IMR-90 (cell line): ENCODE results near the gene PLA2G2D. TPM values are rescaled to one million over a fixed set of nuclear protein-coding genes. Genes with fewer than 3 reads are reported as not detected.

ENCODE experiments used
- ATAC-seq: fragments of 200-7000 bp; cut with Tn5 transposase; 2 replicates; pipeline ENCODE4 v1.9.1; 2020; ENCODE audit warnings: low read depth, mild to moderate bottlenecking, moderate library complexity
- BruUV-seq: library from RNA; stranded (reverse); fragments of 400-500 nt; replicated peaks from 2 replicates; lab custom pipeline; 2021; lab: Mats Ljungman, UMichigan
- CTCF ChIA-PET: fragments of 300-600 bp; formaldehyde crosslinking; extraction: SDS; loops from one replicate; lab custom pipeline; 2021; ENCODE audit warnings: antibody characterized with exemption; lab: Yijun Ruan, JAX
- POLR2A ChIA-PET: fragments of 300-600 bp; sonication (Branson Sonifier 250); formaldehyde crosslinking; loops from one replicate; lab custom pipeline; 2022; ENCODE audit warnings: antibody characterized with exemption; ENCODE audit not compliant: unreplicated experiment; lab: Charles Lee
- DNase-seq: peaks from one replicate; pipeline ENCODE4 v3.0.0; 2013
- H2AFZ ChIP-seq: replicated peaks from 2 replicates; pipeline ENCODE3; 2013; ENCODE audit warnings: low read length, mild to moderate bottlenecking; ENCODE audit not compliant: poor library complexity
- H2AK5ac ChIP-seq: 2 replicates; pipeline ENCODE4 v1.6.1; 2013; ENCODE audit warnings: low read depth, low read length, inconsistent platforms
- H2AK9ac ChIP-seq: replicated peaks from 2 replicates; pipeline ENCODE3; 2013; ENCODE audit warnings: mild to moderate bottlenecking, low read depth, low read length, moderate library complexity; ENCODE audit not compliant: poor library complexity
- H2BK120ac ChIP-seq: 2 replicates; pipeline ENCODE4 v1.6.1; 2013; ENCODE audit warnings: low read depth, low read length, inconsistent platforms
- H2BK15ac ChIP-seq: 3 replicates; pipeline ENCODE4 v1.6.1; 2013; ENCODE audit warnings: low read depth, low read length, inconsistent platforms
- H2BK20ac ChIP-seq: 2 replicates; pipeline ENCODE4 v1.6.1; 2013; ENCODE audit warnings: low read depth, mild to moderate bottlenecking, inconsistent platforms, low read length, moderate library complexity
- H2BK5ac ChIP-seq: 2 replicates; pipeline ENCODE4 v1.6.1; 2013; ENCODE audit warnings: mild to moderate bottlenecking, low read depth, low read length, inconsistent platforms; ENCODE audit not compliant: poor library complexity, severe bottlenecking
- H3K14ac ChIP-seq: replicated peaks from 2 replicates; pipeline ENCODE4 v1.6.1; 2013; ENCODE audit warnings: low read depth, low read length, inconsistent platforms
- H3K18ac ChIP-seq: 2 replicates; pipeline ENCODE4 v1.6.1; 2013; ENCODE audit warnings: low read depth, low read length, control low read depth
- H3K23ac ChIP-seq: 2 replicates; pipeline ENCODE4 v1.6.1; 2013; ENCODE audit warnings: low read depth, low read length, inconsistent platforms
- H3K27ac ChIP-seq: 2 replicates; pipeline ENCODE4 v1.5.1; 2013; ENCODE audit warnings: mild to moderate bottlenecking, control low read depth, low read length; ENCODE audit not compliant: insufficient read depth
- H3K27me3 ChIP-seq: 2 replicates; pipeline ENCODE4 v1.6.1; 2013; ENCODE audit warnings: low read length; ENCODE audit not compliant: control insufficient read depth, insufficient read depth
- H3K36me3 ChIP-seq: 2 replicates; pipeline ENCODE4 v1.6.1; 2013; ENCODE audit warnings: low read length, mixed read lengths; ENCODE audit not compliant: control insufficient read depth, insufficient read depth
- H3K4ac ChIP-seq: 2 replicates; pipeline ENCODE4 v1.6.1; 2013; ENCODE audit warnings: low read depth, low read length, inconsistent platforms
- H3K4me1 ChIP-seq: 2 replicates; pipeline ENCODE4 v1.6.1; 2013; ENCODE audit warnings: low read length, mixed read lengths; ENCODE audit not compliant: control insufficient read depth, insufficient read depth
- H3K4me2 ChIP-seq: 2 replicates; pipeline ENCODE4 v1.6.1; 2013; ENCODE audit warnings: low read depth, mild to moderate bottlenecking, control low read depth, low read length, moderate library complexity
- H3K4me3 ChIP-seq: 2 replicates; pipeline ENCODE4 v1.5.1; 2013; ENCODE audit warnings: low read depth, mild to moderate bottlenecking, control low read depth, low read length, moderate library complexity; ENCODE audit not compliant: insufficient read depth
- H3K56ac ChIP-seq: 2 replicates; pipeline ENCODE4 v1.6.1; 2013; ENCODE audit warnings: low read length, inconsistent platforms; ENCODE audit not compliant: insufficient read depth; ENCODE audit errors: extremely low read depth
- H3K79me1 ChIP-seq, 2 experiments: 2 replicates each; pipeline ENCODE4 v1.6.1; 2013; ENCODE audit warnings: low read length in 2 of 2, inconsistent platforms in 1 of 2, low read depth in 1 of 2
- H3K9ac ChIP-seq: 2 replicates; pipeline ENCODE4 v1.6.1; 2013; ENCODE audit warnings: low read depth, low read length, control low read depth
- H3K9me1 ChIP-seq: 2 replicates; pipeline ENCODE4 v1.6.1; 2013; ENCODE audit warnings: low read length, inconsistent platforms; ENCODE audit not compliant: insufficient read depth
- H3K9me3 ChIP-seq: 2 replicates; pipeline ENCODE4 v1.6.1; 2013; ENCODE audit warnings: low read length; ENCODE audit not compliant: control insufficient read depth, insufficient read depth
- H4K20me1 ChIP-seq: 2 replicates; pipeline ENCODE4 v1.6.1; 2013; ENCODE audit warnings: low read length, inconsistent platforms; ENCODE audit not compliant: insufficient read depth
- H4K5ac ChIP-seq: 2 replicates; pipeline ENCODE4 v1.6.1; 2013; ENCODE audit warnings: mild to moderate bottlenecking, low read depth, low read length, control low read depth
- H4K8ac ChIP-seq, 2 experiments: 2 replicates each; pipeline ENCODE4 v1.6.1; 2013; ENCODE audit warnings: low read depth in 2 of 2, low read length in 2 of 2, control low read depth in 1 of 2, inconsistent platforms in 1 of 2
- H4K91ac ChIP-seq: 2 replicates; pipeline ENCODE4 v1.6.1; 2013; ENCODE audit warnings: low read depth, low read length, inconsistent platforms; ENCODE audit not compliant: insufficient read depth
- FOS ChIP-seq: fragments of 150-350 bp; IDR thresholded peaks from 2 replicates; pipeline ENCODE4 v1.6.1; 2016; ENCODE audit warnings: low read depth, low read length
- POLR2A ChIP-seq: IDR thresholded peaks from 2 replicates; pipeline ENCODE4 v1.6.1; 2012; ENCODE audit warnings: mild to moderate bottlenecking, low read depth, low read length
- RAD21 ChIP-seq: IDR thresholded peaks from 2 replicates; pipeline ENCODE4 v1.6.1; 2012; ENCODE audit warnings: low read length, improper control_type of control experiment
- SMC3 ChIP-seq: fragments of 150-350 bp; IDR thresholded peaks from 2 replicates; pipeline ENCODE4 v1.6.1; 2016; ENCODE audit warnings: low read depth, mild to moderate bottlenecking, antibody characterized with exemption, low read length, moderate library complexity
- WGBS, 2 experiments: methylation state at CpG; one replicate each; pipeline versions ENCODE4 v1.1.5 to v1.1.7; 2013; ENCODE audit warnings: missing lambda C conversion rate in 2 of 2; ENCODE audit not compliant: insufficient read length in 1 of 2; ENCODE audit errors: extremely low coverage in 2 of 2; 5-methylcytosine and 5-hydroxymethylcytosine counted together
- dilution Hi-C: fragments of 300-500 bp; cut with HindIII; formaldehyde crosslinking; loops from one replicate; pipeline ENCODE4 v1.14.3; 2018; ENCODE audit warnings: low sequenced_read_pairs; ENCODE audit not compliant: unreplicated experiment
- in situ Hi-C: fragments of 300-500 bp; cut with MboI; formaldehyde crosslinking; loops from 3 replicates; pipeline ENCODE4 v1.14.3; 2019; ENCODE audit warnings: low sequenced_read_pairs, inconsistent platforms, mixed read lengths
- intact Hi-C: fragments of 100-400 bp; cut with micrococcal nuclease; formaldehyde crosslinking; loops from 2 replicates; pipeline ENCODE4 v1.10.0; 2022
- polyA plus RNA-seq, 3 experiments: library from polyadenylated mRNA; depleted of rRNA; stranded (reverse); fragments of >200 nt; gene quantifications; 2 replicates each; pipeline ENCODE4 v1.2.3, GENCODE V29; 2012; ENCODE audit warnings: low replicate concordance in 1 of 3
- total RNA-seq: library from RNA; depleted of rRNA; stranded (reverse); fragments of >200 nt; gene quantifications from 2 replicates; pipeline ENCODE4 v1.2.3, GENCODE V29; 2012

Gene PLA2G2D
- total and polyA plus RNA-seq, 2 of the 4 experiments (the other 2 are of a cell fraction): not detected

GRCh38 chr1:20123722-20124455, 4.6 kb upstream of the PLA2G2D start:
- no peaks in the 10 kb centered on the region for H3K79me1 ChIP-seq
- no peak overlapping the region for H3K56ac ChIP-seq
- intact Hi-C loops: no loop called here
- no peak for ATAC-seq
- H3K9me3 ChIP-seq: no peaks in the 10 kb centered on the region
- no peaks in the 10 kb centered on the region for H3K36me3 ChIP-seq
- no peak overlapping the region for H4K8ac ChIP-seq
- no peak overlapping the region for H3K9ac ChIP-seq
- H3K27me3 ChIP-seq: peaks cover 19% of the 10 kb centered on the region
- no peak overlapping the region for H3K27ac ChIP-seq
- no peak overlapping the region for H3K18ac ChIP-seq
- in situ Hi-C loops: no loop called here
- no peak overlapping the region for H3K23ac ChIP-seq
- no peaks in the 10 kb centered on the region for H3K4me1 ChIP-seq
- no peak overlapping the region for H3K4me3 ChIP-seq
- no peak overlapping the region for H2BK120ac ChIP-seq
- ChIA-PET CTCF (no interaction called here), POLR2A (no interaction called here)
- H4K91ac ChIP-seq: no peak overlapping the region
- no peak overlapping the region for H3K14ac ChIP-seq
- no peaks in the 10 kb centered on the region for H4K20me1 ChIP-seq
- H2BK5ac ChIP-seq: no peak overlapping the region
- H3K4me2 ChIP-seq: no peak overlapping the region
- DNase-seq: no peak
- no peak overlapping the region for H2AK9ac ChIP-seq
- dilution Hi-C loops: no loop called here
- 78% methylated on average over 3 of the region's 10 CpGs; no CpG with 5 or more reads in 1 of the 2 experiments for WGBS, 2 experiments
- no peak overlapping the region for H2BK20ac ChIP-seq
- no peak overlapping the region for H2AFZ ChIP-seq
- no peaks in the 10 kb centered on the region for H3K9me1 ChIP-seq
- H3K4ac ChIP-seq: no peak overlapping the region
- H2AK5ac ChIP-seq: no peak overlapping the region
- H2BK15ac ChIP-seq: no peak overlapping the region
- BruUV-seq: no TSS peak
- H4K5ac ChIP-seq: no peak overlapping the region
- TF ChIP-seq SMC3 (no peak), RAD21 (no peak), FOS (no peak), POLR2A (no peak)
